ENCODE data around the gene KY. TPM values are rescaled to one million over a fixed set of nuclear protein-coding genes. Genes with fewer than 3 reads are reported as not detected.

The KY gene
- total RNA-seq, 1 experiment from 2014 or later: not detected

DNA sequence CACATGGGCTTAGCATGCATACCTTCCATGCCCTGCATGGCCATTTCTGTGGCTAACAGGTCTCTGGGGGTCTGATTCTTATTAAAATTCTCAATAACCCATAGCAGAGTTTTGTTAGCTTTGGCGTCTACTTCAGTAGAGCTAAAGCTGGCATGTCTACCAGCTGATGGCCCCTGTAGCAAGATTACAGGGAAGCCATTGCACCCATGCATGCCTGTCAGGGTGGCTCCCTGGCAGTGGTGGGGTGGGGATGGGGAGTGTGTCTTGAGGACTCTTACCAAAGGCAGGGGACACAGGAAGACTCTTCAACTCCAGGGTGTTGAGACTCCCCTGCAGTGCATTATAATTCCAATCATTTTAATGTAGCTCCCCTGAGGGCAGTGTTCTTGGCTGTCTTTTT is 4.7 kb downstream of the KY start:
- no peak for DNase-seq (ENCODE audit: low read depth)

DNA sequence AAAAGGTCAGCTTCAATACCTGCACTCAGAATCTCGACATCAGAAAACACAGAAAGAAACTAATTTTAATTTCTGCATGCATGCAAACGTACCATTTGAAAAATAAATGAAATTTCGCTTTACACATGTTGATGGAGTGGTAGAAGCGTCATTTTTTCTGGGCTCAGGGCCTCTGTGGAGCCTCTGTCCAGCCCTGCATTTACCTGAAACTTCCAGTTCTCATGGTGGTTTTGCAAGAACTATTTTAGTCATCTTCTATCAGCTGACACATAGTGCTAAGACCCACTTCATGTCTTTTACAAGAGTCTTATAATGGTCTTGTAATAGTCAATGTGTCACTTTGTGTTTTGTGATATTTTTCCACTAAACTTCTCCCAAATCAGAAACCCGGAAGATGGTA is 5.3 kb downstream of the KY start:
- DNase-seq (ENCODE audit: low read depth): no peak

DNA sequence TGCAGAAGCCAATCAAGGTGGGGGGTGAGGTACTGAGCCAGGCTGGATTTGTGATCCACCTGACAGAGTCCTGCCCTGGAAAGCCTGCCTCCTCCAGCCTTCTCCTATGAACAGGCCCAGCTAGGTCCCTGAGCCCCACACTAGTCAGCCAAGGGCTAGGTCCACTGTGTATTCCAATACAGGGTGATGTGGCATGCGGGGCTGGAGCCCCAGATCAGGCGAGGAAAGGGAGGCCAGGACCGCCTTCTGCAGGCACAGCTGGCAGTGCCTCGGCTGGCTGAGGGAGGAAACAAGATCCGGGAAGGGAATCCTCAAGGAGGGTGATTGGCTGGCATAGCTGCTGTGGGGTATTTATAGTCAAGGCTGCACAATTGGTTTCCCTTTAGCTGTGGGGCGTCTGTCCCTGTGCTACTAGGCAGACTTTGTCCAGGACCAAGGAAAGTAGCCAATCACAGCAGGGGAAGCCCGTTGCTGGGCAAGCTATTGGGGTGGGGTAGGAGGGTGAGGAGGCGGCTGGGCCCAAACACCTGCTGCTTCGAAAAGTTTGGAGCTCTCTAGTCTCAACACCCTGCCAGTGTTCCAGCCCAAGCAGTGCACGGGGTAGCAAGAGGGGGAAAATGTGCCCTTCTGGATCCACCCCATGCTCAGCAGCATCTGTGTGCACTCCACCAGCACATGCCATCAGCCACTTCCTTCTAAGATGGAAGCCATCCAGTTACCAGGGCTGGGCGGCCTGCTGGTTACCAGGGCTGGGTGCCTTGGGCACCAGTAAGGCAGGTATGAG is 5.9 kb downstream of the KY start:
- DNase-seq (ENCODE audit: low read depth): no peak

DNA sequence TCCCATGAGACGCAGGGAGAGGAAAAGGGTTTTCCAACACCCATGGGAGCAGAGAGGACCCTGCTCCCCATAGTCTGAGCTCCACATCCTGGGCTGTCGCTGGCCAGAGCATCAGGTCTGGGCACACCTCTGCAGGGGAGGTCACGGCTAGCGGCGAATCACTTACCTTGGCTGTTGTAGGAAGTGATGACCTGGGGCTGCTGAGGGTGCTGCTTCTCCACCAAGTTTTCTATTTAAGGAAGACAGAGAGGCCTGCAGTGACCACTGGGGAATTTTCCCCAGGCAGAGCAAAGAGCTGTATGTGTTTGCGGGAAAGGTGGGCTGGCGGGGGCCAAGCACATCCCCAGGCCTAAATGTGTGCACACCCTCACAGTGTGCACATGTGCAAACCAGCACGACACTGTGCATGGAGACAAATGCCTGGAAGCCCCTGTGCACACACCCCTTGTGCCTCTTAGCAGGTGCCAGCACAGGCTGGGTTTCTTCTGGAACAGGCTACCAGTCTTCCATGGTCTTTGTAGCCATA is 7.6 kb downstream of the KY start:
- no peak for DNase-seq (ENCODE audit: low read depth)

DNA sequence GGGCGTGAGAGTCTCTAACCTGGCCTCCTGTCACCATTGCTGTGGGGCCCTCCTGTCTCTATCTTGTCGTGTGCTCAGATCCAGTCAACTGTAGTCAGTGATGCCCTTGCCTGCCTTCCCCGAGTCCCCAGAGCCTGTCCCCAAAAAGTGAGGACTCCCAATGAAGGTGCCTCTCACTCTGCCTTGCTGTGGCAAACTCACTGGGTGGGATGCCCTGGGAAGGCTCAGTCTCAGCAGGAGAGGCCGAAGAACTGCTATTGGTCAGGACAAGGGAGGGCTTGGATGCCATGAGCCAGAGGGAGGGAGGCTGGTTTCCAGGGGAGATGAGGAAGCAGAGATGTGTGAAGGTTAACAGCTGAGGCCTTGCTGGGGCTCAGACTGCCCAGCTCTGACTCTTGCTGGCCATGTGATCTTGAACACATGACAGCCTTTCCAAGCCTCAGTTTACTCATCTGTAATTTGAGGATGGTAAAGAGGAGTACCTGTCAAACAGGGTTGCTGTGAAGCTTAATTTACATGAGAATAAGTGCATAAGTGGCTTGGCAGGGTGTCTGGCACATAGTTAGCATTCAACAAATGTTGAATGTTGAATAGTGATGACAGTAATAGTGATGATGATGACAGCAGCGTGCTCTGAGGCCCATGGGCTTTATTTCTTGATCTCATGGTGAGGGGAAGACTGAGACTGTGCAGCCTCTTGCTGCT is 8.2 kb downstream of the KY start:
- no peak for DNase-seq (ENCODE audit: low read depth)

DNA sequence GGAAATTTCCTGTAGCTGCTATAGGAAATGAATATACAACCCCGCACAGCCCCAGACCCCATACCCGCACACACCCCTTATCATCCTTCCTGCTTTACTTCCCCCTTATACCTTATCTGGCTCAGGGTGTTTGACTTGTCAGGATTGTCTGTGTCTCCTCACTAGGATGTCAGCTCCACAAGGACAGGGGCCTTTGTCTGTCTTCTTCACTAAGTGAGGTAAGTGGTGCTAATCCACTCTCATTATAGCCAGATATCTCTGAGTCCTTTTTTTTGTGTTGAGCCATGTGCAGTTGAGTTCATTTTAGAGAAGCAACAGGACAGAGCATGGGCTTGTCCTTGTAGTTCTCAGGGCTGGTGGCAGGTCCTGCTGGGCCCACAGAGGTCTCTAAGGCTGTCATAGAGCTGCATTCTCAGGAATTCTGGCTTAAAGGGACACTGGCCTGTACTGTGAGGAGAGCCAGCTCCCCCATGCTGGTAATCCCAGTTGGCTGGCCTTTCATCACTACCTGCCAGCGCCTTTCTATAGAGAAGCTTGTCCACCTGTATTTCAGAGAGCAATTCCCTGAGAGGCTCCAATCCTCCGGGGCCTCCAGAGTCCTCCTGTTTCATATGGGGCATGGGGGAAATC is 9.0 kb downstream of the KY start:
- no peak for DNase-seq (ENCODE audit: low read depth)

DNA sequence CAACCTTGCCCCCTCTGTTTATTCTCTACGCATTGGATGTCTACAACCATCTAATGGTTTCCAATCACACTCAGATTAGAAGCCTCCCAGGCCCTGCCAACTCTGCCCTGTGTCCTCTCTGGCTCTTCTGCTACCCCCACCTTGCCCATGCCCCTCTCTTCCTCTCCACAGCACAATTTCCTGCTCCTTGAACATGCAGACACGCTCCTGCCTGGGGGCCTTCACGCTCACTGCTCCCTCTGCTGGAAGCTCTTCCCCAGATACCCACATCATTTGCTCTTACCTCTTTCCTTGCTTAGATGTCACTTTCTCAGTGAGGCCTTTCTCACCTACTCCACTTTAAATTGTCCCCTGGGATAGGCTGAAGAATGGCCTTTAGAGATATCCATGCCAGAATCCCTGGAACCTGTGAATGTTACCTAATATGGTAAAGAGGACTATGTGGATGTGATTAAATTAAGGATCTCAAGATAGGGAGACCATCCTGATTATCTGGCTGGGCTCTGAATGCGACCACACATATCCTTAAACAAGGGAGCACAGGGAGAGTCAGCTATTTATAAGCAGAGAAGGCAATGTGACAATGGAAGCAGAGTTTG is 9.9 kb downstream of the KY start:
- peak; percentile 62 for DNase-seq (ENCODE audit: low read depth)

DNA sequence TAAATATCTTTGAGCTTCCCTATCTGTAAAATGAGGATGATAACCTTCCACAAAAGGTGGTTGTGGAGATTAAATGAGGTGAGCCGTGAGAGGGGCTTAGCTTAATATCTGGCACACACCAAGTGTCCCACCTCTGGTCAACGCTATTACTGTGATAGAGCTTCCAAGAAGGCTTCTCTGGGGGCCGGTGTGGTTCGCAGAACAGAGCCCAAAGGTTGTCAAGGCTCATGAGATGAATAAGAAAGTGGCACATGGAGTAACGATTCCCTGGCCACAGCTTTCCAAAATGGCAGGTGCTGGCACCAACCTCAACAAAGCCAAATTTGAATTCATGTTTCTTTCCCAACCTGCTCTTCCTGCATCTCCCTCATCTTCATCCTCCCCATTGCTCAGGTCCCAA is 10.4 kb downstream of the KY start:
- DNase-seq (ENCODE audit: low read depth): no peak

DNA sequence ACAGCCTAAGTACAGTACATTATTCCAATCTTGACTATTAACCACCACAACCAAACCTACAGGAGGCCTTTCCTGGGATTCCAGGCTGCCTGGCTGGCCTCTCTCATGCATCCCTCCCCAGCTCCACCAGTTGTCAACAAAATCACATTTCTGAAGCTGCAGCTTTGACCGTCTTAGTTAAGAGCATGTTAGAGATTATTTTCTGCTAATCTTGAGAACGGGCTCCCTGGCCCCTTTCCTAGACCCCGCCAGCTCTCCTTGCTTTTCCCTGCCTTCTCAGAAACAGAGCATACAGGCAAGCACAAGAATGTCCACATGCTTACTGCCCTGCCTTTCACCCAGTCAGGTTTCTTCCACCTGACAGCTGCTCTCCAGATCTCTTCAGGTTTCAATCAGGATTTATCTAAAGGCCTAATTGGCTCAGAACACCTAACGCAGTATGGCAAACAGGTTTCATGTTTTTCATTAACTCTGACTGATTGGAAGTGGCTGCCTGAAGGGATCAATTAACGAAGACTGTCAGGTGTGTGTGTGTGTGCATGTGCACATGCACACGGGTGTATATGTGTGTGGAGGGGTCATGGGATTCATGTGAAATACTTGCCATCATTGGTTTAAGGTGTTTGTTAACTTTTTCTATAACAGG is 12.3 kb downstream of the KY start:
- DNase-seq (ENCODE audit: low read depth): no peak

DNA sequence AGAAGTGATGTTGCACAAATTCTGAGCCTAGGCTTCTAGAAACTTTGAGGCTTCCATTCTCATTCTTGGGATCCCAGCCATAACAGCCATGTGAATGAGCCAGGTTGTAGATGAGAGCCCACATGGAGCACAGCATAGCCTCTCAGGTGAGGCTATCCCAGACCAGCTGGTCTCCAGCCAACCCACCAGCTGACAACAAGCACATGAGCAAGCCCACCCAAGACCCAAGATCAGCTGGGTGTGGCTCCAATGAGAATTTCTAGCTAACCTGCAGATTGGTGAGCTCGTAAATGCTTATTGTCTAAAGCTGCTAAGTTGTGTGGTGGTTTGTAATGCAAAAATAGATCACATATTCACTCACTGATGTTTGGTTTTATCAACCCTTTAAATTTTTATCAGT is 14.4 kb downstream of the KY start:
- no peak for DNase-seq (ENCODE audit: low read depth)

DNA sequence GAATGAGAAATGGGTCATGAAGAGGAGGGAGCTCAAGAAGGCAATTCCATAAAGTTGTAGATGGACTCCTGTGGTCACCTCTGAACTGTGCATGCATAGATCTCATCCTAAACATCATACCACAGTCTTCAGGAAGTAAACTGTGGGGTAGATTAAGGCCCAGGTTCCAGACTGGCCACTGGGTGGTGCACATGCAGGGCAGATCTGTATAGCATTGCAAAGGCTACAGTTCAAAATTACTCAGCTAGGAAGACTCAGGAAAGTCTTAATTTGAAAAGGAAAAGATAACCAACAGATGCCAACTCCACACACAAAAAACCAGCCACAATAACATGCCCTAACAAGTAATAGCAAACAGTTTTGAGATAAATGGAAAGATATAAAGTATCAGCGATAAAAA is 20.3 kb downstream of the KY start:
- peak; percentile 51 for DNase-seq (ENCODE audit: low read depth)

DNA sequence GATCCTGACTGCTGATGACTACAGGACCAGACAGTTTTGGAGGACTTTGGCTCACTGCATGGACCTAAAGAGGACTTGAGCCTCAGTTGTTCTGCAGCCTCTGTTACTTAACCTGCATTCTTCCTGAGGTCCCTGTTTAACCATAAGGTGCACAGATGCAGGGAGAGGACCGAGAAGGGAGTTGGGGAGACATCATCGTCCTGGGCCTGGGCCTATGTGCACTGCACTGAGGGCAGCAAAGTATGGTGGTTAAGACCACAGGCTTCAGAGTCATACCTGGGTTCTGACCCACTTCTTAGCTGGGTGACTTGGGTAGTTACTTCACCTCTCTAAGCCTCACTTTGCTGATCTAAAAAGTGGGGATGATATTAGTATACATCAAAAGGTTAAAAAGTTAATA is 21.9 kb downstream of the KY start:
- no peak for DNase-seq (ENCODE audit: low read depth)

DNA sequence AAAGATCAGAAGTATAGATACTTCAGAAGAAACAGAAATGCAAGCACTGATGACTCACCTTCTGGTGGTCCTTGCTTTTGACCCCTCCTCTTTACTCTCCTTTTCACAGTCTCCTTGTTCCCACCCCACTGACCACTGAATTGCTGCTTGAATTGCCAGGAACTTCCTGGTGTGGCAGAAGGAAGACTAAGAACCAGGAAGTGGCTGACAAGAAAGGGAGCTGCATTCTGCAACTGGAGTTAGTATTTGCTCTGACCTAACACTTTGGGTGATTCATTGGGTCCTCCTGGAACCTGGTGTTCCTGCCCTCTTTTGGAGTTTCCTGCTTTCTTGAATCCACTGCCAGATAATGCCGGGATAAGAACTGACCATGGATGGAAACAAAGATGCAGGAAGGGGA is 23.0 kb downstream of the KY start:
- DNase-seq (ENCODE audit: low read depth): peak; percentile 73

DNA sequence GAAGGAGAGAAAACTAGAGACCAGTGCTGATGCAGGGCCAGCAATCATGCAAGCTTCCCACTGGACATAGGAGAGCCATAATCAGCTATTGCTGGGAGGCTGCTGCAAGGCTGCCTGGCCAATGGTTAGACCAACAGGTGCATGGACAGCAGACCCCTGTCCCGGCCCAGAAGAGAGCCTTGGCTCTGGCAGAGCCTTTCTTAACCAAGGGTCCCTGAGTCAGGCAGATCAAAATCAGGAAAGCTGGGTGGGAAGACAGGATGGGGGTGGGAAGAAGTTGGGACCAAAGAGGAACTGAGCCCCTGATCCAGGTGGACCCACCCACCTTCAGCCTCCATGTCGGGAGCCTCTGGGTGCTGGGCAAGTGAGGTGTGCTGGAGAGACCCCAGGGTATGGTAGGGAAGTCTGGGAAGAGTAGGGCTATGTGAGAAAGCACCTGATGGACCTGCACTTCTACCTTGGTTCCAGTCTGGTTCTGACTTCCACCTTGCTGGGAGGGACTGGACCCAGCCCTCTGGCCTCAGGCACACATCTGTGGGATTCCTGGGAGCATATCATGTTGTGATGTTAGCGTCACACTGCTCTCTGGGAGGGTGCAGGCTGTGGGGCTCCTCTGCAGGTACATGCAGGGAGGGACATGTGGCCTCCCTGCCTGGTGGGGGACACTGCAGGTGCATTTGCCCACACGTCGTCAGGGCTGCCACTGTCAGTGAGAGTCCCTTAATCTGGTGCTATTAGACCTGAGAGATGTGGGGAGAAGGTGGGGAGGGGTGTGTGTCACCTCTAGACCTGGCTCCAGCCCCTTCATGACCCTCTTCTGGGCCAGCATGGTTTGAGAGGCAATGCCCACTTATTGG is 24.7 kb downstream of the KY start:
- no peak for DNase-seq (ENCODE audit: low read depth)

DNA sequence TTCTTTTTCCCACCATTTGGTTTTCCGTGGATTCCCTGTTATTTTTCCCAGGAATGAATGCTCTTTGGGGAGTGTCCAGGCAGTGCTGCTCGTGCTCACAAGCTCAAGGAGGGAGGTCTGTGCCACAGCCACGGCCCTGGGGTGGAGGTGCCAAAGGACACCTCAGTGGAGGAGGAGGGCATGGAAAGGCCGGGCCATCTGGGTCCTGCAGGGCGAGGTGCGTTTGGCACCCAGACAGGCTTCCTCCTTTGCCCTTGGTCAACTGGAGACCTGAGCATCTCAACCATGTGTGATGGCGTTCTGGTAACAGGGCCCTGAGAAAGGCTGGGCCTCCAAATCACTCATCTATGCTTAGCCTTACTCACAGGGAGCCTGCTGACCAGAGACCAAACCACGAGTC is 25.4 kb downstream of the KY start:
- no peak for DNase-seq (ENCODE audit: low read depth)

DNA sequence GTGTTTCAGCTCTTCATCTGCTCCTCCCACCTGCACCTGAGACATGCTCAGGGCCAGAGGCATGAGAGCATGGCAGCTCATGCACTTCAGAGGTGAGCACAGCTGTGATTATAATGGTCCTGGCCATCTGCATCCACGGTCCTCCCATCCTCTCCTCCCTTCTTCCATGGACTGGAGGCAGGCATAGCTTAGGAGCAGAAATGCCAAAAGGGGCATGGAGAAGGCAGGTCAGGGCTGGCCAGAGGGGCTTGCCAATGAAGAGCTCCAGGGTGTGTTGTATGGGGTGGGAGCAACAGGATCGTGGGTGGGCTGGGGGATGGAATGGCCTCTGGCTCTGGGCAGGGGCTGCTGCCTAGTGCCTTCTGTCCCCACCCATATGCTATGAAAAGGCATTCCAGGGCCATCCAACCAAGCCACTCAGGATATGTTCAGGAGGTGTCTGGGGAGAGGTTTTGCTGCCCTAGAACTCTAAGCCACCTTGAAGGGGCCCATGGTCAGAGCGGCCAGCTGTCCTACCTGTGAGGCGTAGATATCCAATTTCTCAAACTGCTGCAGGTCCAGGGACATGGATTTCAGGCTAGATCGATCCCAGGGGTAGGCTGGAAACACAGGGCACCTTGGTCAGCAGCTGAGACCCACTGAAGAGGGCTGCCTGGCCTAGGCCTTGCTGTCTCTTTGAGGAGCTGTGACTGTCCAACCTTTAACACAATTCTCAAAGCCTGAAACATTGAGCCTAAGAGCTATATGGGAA is 26.1 kb downstream of the KY start:
- DNase-seq (ENCODE audit: low read depth): no peak

DNA sequence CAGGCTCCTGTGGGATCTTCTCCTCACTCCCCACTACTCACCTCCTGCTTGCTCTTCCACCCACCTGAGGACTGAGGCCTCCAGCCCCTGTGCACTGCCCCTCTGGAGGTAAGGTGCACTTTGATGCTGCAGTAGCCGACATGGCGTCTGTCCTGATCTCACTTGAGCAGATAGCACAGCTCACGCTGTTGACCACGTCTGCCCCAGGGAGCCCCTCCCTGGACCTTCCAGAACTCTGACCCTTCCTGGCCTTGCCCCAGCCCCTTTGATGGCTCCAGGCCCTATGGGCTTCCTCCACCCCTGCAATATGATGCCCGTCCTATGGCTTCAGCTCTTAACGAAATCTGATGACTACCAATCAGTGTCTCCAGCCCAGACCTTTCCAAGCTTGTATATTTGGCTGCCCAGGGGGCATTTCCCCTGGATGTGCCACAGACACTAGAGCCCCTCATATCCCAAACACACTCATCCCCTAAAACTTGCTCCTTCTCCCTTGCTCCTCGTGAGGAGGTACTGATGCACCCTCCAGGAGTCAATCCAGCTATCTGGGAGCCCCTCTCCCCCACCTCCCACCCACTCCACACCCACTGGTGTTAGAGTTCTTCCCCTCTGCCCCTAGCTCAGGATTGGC is 27.1 kb downstream of the KY start:
- DNase-seq (ENCODE audit: low read depth): no peak

DNA sequence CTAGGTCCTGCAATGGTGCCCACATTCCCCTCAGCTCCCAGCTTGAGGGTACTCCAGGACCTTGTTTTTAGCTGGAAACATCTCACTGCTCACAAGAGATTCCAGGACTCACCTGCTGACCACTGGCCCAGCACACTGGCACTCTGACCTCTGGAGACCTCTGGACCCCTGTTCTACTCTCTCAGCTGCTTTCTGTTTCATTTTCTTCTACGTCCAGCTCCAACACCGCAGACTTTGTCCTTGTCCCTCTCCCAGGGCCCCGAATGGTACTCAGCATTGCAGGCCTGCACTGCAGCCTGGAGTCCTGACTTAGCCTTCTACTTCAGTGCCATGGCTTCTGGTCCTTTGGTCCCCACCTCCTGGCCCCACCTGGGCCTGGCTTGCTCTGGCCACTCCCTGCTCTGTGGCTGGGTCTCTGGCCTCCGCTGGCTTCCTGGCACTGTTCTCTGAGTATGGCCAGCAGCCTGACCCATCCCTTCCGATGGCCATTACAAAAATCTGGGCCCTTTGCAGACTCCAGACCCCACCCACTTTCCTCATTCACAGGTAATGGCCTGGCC is 27.9 kb downstream of the KY start:
- no peak for DNase-seq (ENCODE audit: low read depth)

DNA sequence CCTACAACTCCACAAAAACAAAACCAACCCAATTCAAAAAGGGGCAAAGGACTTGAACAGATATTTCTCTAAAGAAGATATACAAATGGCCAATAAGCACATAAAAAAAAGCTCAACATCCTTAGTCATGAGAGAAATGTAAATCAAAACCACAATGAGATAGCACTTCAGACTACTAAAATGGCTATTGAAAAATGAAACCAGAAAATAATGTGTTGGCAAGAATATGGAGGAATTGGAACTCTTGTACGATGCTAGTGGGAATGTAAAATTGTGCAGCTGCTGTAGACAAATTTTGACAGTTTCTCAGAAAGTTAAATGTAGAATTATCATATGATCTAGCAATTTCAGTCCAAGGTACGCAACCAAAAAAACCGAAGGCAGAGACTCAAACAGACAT is 29.0 kb downstream of the KY start:
- DNase-seq (ENCODE audit: low read depth): peak; percentile 38

All from HT1080 (cell line).